ENCODE data around the gene MRPL24. TPM values are rescaled to one million over a fixed set of nuclear protein-coding genes. Genes with fewer than 3 reads are reported as not detected.
A peak's percentile ranks its signal among the peaks of the same experiment; 100 is the strongest.

Gene MRPL24
- total and polyA plus RNA-seq, 9 of the 15 experiments (the other 6 are each of a cell fraction or from before 2014, with no cell fraction given): 74.3 to 267 (median 113) TPM

GRCh38 chr1:156726549-156727226, 14.2 kb downstream of the MRPL24 start:
- Histone ChIP-seq H3K9me1 (ENCODE audit: control insufficient read depth, insufficient read depth, low read length) (no peaks in the 10 kb centered on the region), H2AFZ (ENCODE audit: low read depth, low read length) (no peak overlapping the region), H3K27me3 (ENCODE audit: control insufficient read depth in 2 of 2, insufficient read depth in 2 of 2, low read length in 2 of 2) (no peaks in the 10 kb centered on the region; a peak in 1 of 5 replicates), H3K4me1 (replicated peaks in 1 of 2; ENCODE audit: control insufficient read depth in 2 of 2, insufficient read depth in 2 of 2, low read length in 2 of 2) (peaks cover 13 to 17% of the 10 kb centered on the region in 2 experiments; a peak in 4 of 5 replicates), H3K9me3 (replicated peaks; ENCODE audit: control insufficient read depth, insufficient read depth, low read depth, low read length) (no peaks in the 10 kb centered on the region), H3K4me3 (peak overlapping the region; percentile 76), H3K79me2 (ENCODE audit: control insufficient read depth, insufficient read depth, low read length) (peaks cover 84% of the 10 kb centered on the region), H3K9ac (ENCODE audit: insufficient read depth in 1 of 2, low read depth in 2 of 2, low read length in 2 of 2) (peak overlapping the region; percentile 91 to 99; a peak in 3 of 4 replicates), H4K20me1 (replicated peaks; ENCODE audit: control insufficient read depth, insufficient read depth, low read length) (peaks cover 31% of the 10 kb centered on the region), H3K36me3 (ENCODE audit: control insufficient read depth, insufficient read depth, low read length) (peaks cover 69% of the 10 kb centered on the region), H3K4me2 (ENCODE audit: insufficient read depth, low read length) (peak overlapping the region; percentile 100), H3K27ac (ENCODE audit: extremely low read depth, low read depth, low read length) (peak overlapping the region; percentile 82)
- WGBS (ENCODE audit: insufficient coverage, low coverage, missing lambda C conversion rate): under 1% methylated on average over 15 of the region's 15 CpGs
- BruUV-seq (replicated peaks): no TSS peak
- ChIA-PET CTCF (ENCODE audit: low intra/inter-chr PET ratio) (interaction anchor here (0.6 to 6.9 kb wide), 13 partner anchors 37 to 193 kb away, joined by 3 to 143 read pairs (median 9); partner anchors contain the start of genes HAPLN2, INSRR, NES and NTRK1), POLR2A (interaction anchor here (0.6 to 5.0 kb wide), 29 partner anchors 12 to 168 kb away, joined by 3 to 60 read pairs (median 4); partner anchors contain the start of genes HDGF, MRPL24, NES and NTRK1)
- DNase-seq (ENCODE audit: extremely low read depth in 1 of 4, low spot score in 3 of 4): peak; percentile 43 to 91 (median 65)
- intact Hi-C loops (cut with micrococcal nuclease) (loop anchor here (1.0 to 5.0 kb wide), 8 partner anchors 20 to 196 kb away; partner anchors contain the start of genes LRRC71, NTRK1 and PRCC), in situ Hi-C loops (cut with MboI) (loop anchor here (5.0 to 25.0 kb wide), 3 partner anchors 41 to 1414 kb away; partner anchors contain the start of genes FDPS, NTRK1, PKLR and PRCC)
- peak; percentile 65 for ATAC-seq
- peak; percentile 88 for FAIRE-seq
- no peak for TF ChIP-seq ZNF311 (CRISPR knock-in tag; IDR thresholded peaks at IDR 0.05)
- TF ChIP-seq RREB1 (CRISPR knock-in tag; IDR thresholded peaks at IDR 0.05): peak; percentile 20; the same call in 1 of the 2 replicates
- no peak for TF ChIP-seq NEUROD1 (IDR thresholded peaks at IDR 0.05; ENCODE audit: borderline replicate concordance, low read depth, low read length, partially characterized antibody)
- TF ChIP-seq SIX5 (IDR thresholded peaks at IDR 0.05; ENCODE audit: borderline replicate concordance in 1 of 2, insufficient read depth in 1 of 2, low read depth in 1 of 2, low read length in 2 of 2): no peak
- peak; percentile 59 for TF ChIP-seq CHD1 (IDR thresholded peaks at IDR 0.05; ENCODE audit: low read length)
- TF ChIP-seq RAD21 (CRISPR knock-in tag; conservative IDR thresholded peaks at IDR 0.05 in 1 of 2, IDR thresholded peaks at IDR 0.05 in 1 of 2): peak; percentile 82 to 86
- TF ChIP-seq, protein P1, sequence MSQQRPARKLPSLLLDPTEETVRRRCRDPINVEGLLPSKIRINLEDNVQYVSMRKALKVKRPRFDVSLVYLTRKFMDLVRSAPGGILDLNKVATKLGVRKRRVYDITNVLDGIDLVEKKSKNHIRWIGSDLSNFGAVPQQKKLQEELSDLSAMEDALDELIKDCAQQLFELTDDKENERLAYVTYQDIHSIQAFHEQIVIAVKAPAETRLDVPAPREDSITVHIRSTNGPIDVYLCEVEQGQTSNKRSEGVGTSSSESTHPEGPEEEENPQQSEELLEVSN (IDR thresholded peaks at IDR 0.05; ENCODE audit: borderline replicate concordance in 1 of 2, extremely low read depth in 1 of 2, insufficient read depth in 1 of 2, insufficient read length in 1 of 2, low read depth in 1 of 2, low read length in 1 of 2, poor library complexity in 1 of 2, severe bottlenecking in 1 of 2): peak in 1 of 2 experiments; percentile 16
- peak; percentile 70 for TF ChIP-seq HDGF (IDR thresholded peaks at IDR 0.05)
- TF ChIP-seq HNRNPL (IDR thresholded peaks at IDR 0.05; ENCODE audit: low read depth, low read length): no peak
- no peak for TF ChIP-seq RBM14 (IDR thresholded peaks at IDR 0.05; ENCODE audit: borderline replicate concordance, insufficient read depth, low read depth, low read length)
- no peak for TF ChIP-seq ZNF41 (CRISPR knock-in tag; conservative IDR thresholded peaks at IDR 0.05)
- 0 out of 2 replicates have a peak, but pooled peaks have one; percentile 15 for TF ChIP-seq CXXC5 (CRISPR knock-in tag; IDR thresholded peaks at IDR 0.05)
